Measurements from ENCODE around the gene HS6ST2.

HS6ST2 gene

DNA sequence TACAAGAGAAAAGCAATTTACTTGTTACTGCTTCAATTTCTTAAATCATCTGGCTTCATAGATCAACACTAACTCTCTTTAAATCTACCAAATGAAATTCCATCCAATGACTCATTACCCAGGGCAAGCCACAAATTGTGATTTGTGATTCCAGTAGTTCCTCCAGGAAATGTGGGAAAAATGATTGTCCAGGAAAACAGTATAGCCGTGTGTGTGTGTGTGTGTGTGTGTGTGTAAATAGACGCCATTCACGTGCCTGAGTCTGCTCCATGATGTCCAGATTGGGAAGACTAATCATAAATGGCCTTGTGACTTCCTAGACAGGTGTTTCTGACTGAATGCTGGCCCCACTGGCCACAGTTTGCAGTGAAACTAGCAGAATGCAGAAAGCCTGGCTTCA is 121.3 kb downstream of the HS6ST2 start:
- Histone ChIP-seq H3K9me3 (ENCODE audit: control insufficient read depth, low read length) (no peaks in the 10 kb centered on the region), H3K9ac (ENCODE audit: low read length) (no peak overlapping the region), H3K4me1 (ENCODE audit: control insufficient read depth, insufficient read depth, low read length) (no peaks in the 10 kb centered on the region), H3K36me3 (ENCODE audit: control insufficient read depth, insufficient read depth, low read length) (no peaks in the 10 kb centered on the region), H3K27me3 (ENCODE audit: control insufficient read depth, insufficient read depth, low read length) (no peaks in the 10 kb centered on the region), H3K4me3 (ENCODE audit: low read length) (no peak overlapping the region)

DNA sequence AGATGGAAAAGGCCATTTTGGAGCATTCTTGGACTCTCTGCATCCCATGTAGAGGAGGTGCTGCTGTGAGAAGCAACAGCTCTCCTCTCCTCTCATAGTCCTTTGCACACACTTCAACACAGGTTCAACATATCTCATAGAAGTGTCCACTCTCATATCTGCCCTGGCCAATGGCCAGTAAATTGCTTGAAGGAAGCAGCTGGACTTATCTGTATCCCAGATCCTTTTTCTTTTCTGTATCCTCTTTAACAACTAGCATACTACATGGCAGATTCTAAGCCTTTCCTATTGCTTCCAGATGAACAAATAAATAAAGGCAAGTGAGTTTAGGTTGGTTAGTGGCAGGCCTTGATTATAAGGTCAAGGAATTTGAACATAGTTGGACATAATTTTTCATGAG is 122.0 kb downstream of the HS6ST2 start:
- H3K36me3 ChIP-seq (ENCODE audit: control insufficient read depth, insufficient read depth, low read length), result no peaks in the 10 kb centered on the region
- H3K4me1 ChIP-seq (ENCODE audit: control insufficient read depth, insufficient read depth, low read length), result no peaks in the 10 kb centered on the region
- no peaks in the 10 kb centered on the region for H3K27me3 ChIP-seq (ENCODE audit: control insufficient read depth, insufficient read depth, low read length)
- no peaks in the 10 kb centered on the region for H3K9me3 ChIP-seq (ENCODE audit: control insufficient read depth, low read length)
- no peak overlapping the region for H3K9ac ChIP-seq (ENCODE audit: low read length)
- no peak overlapping the region for H3K4me3 ChIP-seq (ENCODE audit: low read length)

DNA sequence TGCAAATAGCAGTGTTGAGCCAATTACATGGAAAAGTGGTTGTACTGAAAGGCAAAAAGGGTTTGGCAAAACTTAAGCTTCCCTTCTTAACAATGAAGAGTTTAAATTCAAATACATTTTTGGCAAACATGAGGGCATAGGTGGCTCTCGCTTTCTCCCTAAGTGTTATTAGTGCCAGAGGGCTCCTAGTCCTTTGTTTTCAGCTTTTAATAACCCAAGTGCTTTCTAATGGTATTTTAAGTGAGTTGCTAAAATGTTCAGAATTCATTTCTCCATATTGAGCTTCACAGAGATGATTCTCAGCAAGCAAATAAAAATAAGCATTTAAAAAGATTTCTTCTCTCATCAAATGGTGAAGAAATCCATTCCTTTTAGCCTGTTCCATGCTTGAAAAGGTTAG is 123.7 kb downstream of the HS6ST2 start:
- Histone ChIP-seq H3K27me3 (ENCODE audit: control insufficient read depth, insufficient read depth, low read length) (no peaks in the 10 kb centered on the region), H3K36me3 (ENCODE audit: control insufficient read depth, insufficient read depth, low read length) (no peaks in the 10 kb centered on the region), H3K9ac (ENCODE audit: low read length) (no peak overlapping the region), H3K9me3 (ENCODE audit: control insufficient read depth, low read length) (no peaks in the 10 kb centered on the region), H3K4me1 (ENCODE audit: control insufficient read depth, insufficient read depth, low read length) (no peaks in the 10 kb centered on the region), H3K4me3 (ENCODE audit: low read length) (no peak overlapping the region)

DNA sequence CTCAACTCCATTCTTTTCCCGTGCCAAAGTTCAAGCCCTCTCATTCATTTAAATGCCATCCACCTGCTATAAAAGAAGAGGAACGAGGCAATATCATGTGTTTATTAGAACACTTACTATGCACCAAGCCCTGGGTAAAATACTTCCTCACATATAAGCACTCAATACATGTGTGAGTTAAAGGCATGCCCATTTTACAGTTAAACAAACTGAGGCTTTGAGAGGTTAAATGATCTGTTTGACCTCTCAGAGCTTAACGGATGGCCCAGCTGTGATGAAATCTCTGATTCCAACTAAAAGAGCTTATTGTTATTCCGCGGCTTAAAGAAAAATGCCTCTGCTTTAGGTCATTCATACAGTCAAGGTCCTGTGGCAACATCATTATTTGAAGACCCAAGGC is 124.3 kb downstream of the HS6ST2 start:
- Histone ChIP-seq H3K4me1 (ENCODE audit: control insufficient read depth, insufficient read depth, low read length) (no peaks in the 10 kb centered on the region), H3K9me3 (ENCODE audit: control insufficient read depth, low read length) (no peaks in the 10 kb centered on the region), H3K4me3 (ENCODE audit: low read length) (no peak overlapping the region), H3K27me3 (ENCODE audit: control insufficient read depth, insufficient read depth, low read length) (no peaks in the 10 kb centered on the region), H3K36me3 (ENCODE audit: control insufficient read depth, insufficient read depth, low read length) (no peaks in the 10 kb centered on the region), H3K9ac (ENCODE audit: low read length) (no peak overlapping the region)

DNA sequence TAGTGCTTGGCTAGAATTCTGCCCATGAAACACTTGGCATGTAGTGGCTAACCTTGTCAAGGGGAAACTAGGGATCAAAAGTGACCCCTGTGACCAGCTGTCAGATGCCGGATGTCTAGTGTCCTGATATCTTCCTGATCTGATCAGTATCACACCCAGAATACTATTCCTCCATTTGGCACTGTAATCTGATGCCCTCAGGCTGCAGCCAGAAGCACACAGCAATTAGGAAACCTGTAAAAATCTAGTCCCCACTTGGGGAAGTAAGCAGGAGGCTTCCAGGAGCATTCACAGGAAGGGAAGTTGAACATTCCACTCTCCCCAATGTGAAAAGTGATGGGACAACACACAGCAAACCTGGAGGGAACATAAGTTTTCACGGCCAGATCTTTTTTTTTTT is 125.1 kb downstream of the HS6ST2 start:
- Histone ChIP-seq H3K4me1 (ENCODE audit: control insufficient read depth, insufficient read depth, low read length) (no peaks in the 10 kb centered on the region), H3K4me3 (ENCODE audit: low read length) (no peak overlapping the region), H3K9me3 (ENCODE audit: control insufficient read depth, low read length) (no peaks in the 10 kb centered on the region), H3K9ac (ENCODE audit: low read length) (no peak overlapping the region), H3K27me3 (ENCODE audit: control insufficient read depth, insufficient read depth, low read length) (no peaks in the 10 kb centered on the region), H3K36me3 (ENCODE audit: control insufficient read depth, insufficient read depth, low read length) (no peaks in the 10 kb centered on the region)

DNA sequence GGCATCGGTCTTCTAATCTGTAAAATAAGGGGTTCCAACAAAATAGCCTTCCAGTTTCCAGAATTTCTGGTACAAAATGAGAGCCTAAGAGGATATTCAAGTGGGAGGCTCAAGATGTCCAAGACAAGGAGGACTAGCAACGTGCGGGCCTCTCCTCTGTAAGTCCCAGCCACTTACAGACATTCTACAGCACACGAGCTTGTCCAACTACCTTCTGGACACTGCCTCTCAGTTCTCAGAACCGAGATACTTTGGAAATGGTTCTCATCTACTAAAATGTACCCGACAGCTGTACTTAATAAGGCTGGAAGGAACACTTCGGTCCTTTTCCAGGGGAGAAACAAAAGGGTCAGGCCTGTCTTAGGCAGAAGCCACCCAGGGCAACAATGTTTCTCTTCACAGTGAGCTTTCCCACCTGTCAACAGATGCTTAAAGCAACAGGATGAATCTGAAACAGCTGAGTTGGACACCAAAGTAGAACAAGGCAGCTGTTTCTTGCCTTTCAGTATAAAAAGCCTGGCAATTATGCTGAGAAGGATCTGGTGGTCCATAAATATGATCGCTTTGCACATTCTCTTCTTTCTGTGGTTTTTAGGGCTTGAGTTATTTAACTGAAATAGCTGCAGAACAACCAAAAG is 127.0 kb downstream of the HS6ST2 start:
- H3K4me1 ChIP-seq (ENCODE audit: control insufficient read depth, insufficient read depth, low read length), result no peaks in the 10 kb centered on the region
- no peaks in the 10 kb centered on the region for H3K27me3 ChIP-seq (ENCODE audit: control insufficient read depth, insufficient read depth, low read length)
- H3K36me3 ChIP-seq (ENCODE audit: control insufficient read depth, insufficient read depth, low read length), result no peaks in the 10 kb centered on the region
- no peak overlapping the region for H3K9ac ChIP-seq (ENCODE audit: low read length)
- H3K4me3 ChIP-seq (ENCODE audit: low read length), result no peak overlapping the region
- H3K9me3 ChIP-seq (ENCODE audit: control insufficient read depth, low read length), result no peaks in the 10 kb centered on the region

DNA sequence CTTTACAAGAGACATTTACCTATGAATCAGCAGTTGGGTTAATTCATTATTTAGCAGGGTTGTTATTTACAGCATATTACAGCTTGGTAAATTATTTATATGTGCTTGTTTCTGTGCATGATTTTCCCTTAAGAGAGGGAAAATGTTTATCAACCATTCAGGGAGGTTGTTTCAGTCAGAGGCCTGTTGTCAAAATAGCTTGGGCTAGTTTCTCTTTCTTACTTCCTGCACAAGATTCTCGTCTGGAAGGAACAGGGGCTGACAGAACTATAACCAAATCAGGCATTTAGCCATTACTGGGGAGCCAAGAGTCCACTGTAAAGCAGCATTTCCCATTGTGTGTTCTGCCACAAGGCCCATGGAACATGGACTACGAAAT is 135.8 kb downstream of the HS6ST2 start:
- Histone ChIP-seq H3K9ac (ENCODE audit: low read length) (no peak overlapping the region), H3K4me3 (ENCODE audit: low read length) (no peak overlapping the region), H3K4me1 (ENCODE audit: control insufficient read depth, insufficient read depth, low read length) (no peaks in the 10 kb centered on the region), H3K9me3 (ENCODE audit: control insufficient read depth, low read length) (no peaks in the 10 kb centered on the region), H3K27me3 (ENCODE audit: control insufficient read depth, insufficient read depth, low read length) (no peaks in the 10 kb centered on the region), H3K36me3 (ENCODE audit: control insufficient read depth, insufficient read depth, low read length) (no peaks in the 10 kb centered on the region)

DNA sequence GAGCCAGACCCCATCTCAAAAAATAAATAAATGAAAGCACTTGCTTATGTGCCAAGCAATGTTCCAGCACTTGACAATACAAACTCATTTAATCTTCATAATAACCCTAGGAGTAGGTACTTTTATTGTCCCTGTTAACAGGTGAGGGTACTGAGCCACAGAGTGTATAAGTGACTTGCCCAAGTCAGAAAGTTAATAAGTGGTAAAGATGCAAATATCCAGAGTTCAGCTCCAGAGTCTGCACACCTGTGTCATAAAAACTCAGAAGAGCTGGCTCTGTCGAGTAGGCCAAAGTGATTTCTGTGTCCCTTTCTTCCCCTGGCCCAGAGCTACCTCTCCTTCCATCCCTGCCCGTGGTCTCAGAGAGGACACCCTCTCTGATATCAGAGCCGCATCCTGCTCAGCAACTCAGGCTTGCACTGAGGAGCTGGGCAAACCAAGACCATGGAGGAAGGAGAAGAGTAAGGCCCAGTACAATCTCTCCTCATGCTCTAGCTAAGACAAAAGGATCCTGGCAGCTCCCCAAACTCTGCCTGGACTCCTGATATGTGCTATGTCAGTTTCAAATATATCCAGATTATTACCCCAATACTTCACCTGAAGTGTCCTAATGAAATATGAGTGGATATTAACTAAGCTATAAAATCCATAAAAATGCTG is 136.3 kb downstream of the HS6ST2 start:
- no peak overlapping the region for H3K4me3 ChIP-seq (ENCODE audit: low read length)
- H3K9ac ChIP-seq (ENCODE audit: low read length), result no peak overlapping the region
- H3K36me3 ChIP-seq (ENCODE audit: control insufficient read depth, insufficient read depth, low read length), result no peaks in the 10 kb centered on the region
- H3K4me1 ChIP-seq (ENCODE audit: control insufficient read depth, insufficient read depth, low read length), result no peaks in the 10 kb centered on the region
- no peaks in the 10 kb centered on the region for H3K9me3 ChIP-seq (ENCODE audit: control insufficient read depth, low read length)
- H3K27me3 ChIP-seq (ENCODE audit: control insufficient read depth, insufficient read depth, low read length), result no peaks in the 10 kb centered on the region

DNA sequence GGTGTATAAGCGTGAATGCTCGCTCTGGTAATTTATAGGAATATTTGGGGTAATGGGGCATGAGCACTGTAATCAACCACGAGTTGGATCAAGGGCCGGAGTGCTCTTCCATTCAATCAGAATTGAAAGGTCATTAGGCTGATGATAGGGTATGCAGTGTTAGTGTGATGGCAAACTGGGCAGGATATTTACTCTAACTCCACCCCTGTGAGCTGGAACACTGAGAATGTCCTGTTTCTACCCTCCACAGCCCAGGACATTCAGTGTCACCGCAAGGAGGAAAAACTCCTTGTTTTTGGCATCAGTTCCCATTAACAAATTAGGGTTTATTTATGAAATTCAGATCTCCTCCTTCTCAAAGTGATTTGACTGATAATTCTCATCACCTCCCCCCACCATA is 137.8 kb downstream of the HS6ST2 start:
- Histone ChIP-seq H3K9me3 (ENCODE audit: control insufficient read depth, low read length) (no peaks in the 10 kb centered on the region), H3K9ac (ENCODE audit: low read length) (no peak overlapping the region), H3K4me1 (ENCODE audit: control insufficient read depth, insufficient read depth, low read length) (no peaks in the 10 kb centered on the region), H3K27me3 (ENCODE audit: control insufficient read depth, insufficient read depth, low read length) (no peaks in the 10 kb centered on the region), H3K36me3 (ENCODE audit: control insufficient read depth, insufficient read depth, low read length) (no peaks in the 10 kb centered on the region), H3K4me3 (ENCODE audit: low read length) (no peak overlapping the region)

DNA sequence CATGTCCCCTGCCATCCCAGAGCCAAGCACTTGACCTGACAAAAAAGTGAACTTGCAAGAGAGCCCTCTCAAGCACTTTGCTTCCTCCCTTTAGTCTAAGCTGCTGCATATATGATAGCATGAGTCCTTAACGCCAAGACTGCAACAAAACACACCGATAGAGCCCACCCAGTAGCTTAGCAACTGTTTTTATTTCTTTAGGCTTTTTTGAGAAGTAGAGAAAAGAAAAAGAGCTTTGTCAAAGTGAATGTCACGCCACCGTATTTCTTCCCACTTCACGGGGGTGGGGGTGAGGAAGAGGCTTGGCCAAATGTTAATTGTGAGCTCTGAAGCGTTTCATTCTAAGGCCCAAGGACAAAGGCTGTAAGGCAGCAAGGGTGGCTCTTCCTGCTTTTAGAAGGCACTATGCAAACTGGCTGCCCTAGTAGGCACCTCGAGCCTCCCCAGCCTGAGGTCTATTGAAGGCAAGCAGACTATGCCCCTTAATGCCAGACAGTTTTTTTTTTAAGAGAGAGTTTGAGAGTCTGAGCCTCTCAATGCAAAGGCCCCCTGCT is 138.6 kb downstream of the HS6ST2 start:
- Histone ChIP-seq H3K4me3 (ENCODE audit: low read length) (no peak overlapping the region), H3K36me3 (ENCODE audit: control insufficient read depth, insufficient read depth, low read length) (no peaks in the 10 kb centered on the region), H3K9me3 (ENCODE audit: control insufficient read depth, low read length) (no peaks in the 10 kb centered on the region), H3K9ac (ENCODE audit: low read length) (no peak overlapping the region), H3K4me1 (ENCODE audit: control insufficient read depth, insufficient read depth, low read length) (no peaks in the 10 kb centered on the region), H3K27me3 (ENCODE audit: control insufficient read depth, insufficient read depth, low read length) (no peaks in the 10 kb centered on the region)

DNA sequence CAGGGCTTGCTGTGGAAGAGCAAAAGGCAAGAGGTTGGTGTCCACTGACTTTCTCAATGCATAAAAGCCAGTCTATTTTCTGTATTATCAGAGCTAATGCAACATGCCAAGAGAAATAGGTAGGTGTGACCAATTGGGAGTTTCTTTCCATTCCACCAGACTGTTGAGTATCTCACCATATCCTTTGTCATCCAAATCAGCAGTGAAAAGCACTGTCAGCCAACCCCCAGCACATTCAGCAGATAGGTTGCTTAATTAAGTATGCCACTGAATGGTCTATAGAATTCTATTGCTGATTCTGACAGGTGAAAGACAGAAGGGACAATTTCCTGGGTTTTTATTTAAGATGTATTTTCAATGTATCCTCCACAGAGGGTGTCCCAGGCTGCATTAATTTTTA is 139.8 kb downstream of the HS6ST2 start:
- H3K9me3 ChIP-seq (ENCODE audit: control insufficient read depth, low read length), result no peaks in the 10 kb centered on the region
- no peak overlapping the region for H3K4me3 ChIP-seq (ENCODE audit: low read length)
- H3K4me1 ChIP-seq (ENCODE audit: control insufficient read depth, insufficient read depth, low read length), result no peaks in the 10 kb centered on the region
- no peaks in the 10 kb centered on the region for H3K36me3 ChIP-seq (ENCODE audit: control insufficient read depth, insufficient read depth, low read length)
- H3K9ac ChIP-seq (ENCODE audit: low read length), result no peak overlapping the region
- no peaks in the 10 kb centered on the region for H3K27me3 ChIP-seq (ENCODE audit: control insufficient read depth, insufficient read depth, low read length)

DNA sequence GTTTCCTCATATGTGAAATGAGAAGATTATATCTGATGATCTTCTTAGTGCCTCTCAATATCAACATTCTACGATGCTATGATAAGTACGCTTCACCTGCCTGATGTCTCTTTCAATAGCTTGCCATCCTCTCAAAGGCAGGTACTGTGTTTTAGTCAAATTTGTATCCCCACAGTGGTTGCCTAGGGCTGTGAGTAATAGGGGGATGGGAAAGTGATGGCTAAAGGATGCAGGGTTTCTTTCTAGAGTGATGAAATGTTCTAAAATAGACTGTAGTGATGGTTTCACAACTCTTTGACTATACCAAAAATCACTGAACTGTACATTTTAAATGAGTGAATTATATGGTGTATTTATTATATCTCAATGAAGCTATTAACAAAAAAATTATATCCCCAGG is 142.8 kb downstream of the HS6ST2 start:
- Histone ChIP-seq H3K36me3 (ENCODE audit: control insufficient read depth, insufficient read depth, low read length) (no peaks in the 10 kb centered on the region), H3K9me3 (ENCODE audit: control insufficient read depth, low read length) (no peaks in the 10 kb centered on the region), H3K4me3 (ENCODE audit: low read length) (no peak overlapping the region), H3K9ac (ENCODE audit: low read length) (no peak overlapping the region), H3K27me3 (ENCODE audit: control insufficient read depth, insufficient read depth, low read length) (no peaks in the 10 kb centered on the region), H3K4me1 (ENCODE audit: control insufficient read depth, insufficient read depth, low read length) (no peaks in the 10 kb centered on the region)

Measured in mucosa of stomach (tissue), 1 donor.